Stimulated activated CD8-positive, alpha-beta memory T cell treated with anti-CD3 and anti-CD28 coated beads, Interleukin-7, amount 100 ng/mL, for 4 hours (primary cell): Measurements from ENCODE around the gene CA5A.
"Not testable (repeated sequence)": the region's sequence is repeated elsewhere in the genome, so short reads cannot be mapped to it uniquely, and the experiment has no call there.

ENCODE experiments used
- DNase-seq, 2 donors: peaks; one replicate each; pipeline ENCODE4 v3.0.0-alpha.2; 2020; ENCODE audit warnings: low read depth in 2 of 2

The CA5A gene

GRCh38 chr16:87936375-87937230 is at the start of gene CA5A:
Gene CA5A, minus strand, starts transcription at chr16:87936529. Its CDS starts 79 bp downstream, at chr16:87936450.
- DNase-seq = no peak

DNA sequence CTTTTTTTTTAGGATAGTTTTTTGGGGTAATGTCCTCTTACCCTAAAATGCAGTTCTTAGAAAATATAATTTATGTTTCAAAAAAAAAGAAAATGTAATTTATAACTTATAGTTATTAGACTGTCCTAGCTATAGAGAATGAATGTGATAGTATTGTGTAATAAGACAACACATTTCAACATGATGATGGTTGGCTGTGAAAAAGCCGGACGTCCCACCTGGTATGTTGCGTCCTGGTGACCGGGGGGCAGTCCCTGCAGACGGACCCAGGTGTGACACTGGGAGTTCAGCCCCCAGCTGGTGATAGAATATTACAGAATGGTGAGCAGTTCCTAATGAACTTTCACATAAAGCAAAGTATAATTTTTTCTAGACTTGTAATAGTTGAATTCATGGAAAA is 49.2 kb upstream of the CA5A start:
- DNase-seq = not testable (repeated sequence)

GRCh38 chr16:87984632-87985267 is 48.4 kb upstream of the CA5A start:
- DNase-seq = no peak

DNA sequence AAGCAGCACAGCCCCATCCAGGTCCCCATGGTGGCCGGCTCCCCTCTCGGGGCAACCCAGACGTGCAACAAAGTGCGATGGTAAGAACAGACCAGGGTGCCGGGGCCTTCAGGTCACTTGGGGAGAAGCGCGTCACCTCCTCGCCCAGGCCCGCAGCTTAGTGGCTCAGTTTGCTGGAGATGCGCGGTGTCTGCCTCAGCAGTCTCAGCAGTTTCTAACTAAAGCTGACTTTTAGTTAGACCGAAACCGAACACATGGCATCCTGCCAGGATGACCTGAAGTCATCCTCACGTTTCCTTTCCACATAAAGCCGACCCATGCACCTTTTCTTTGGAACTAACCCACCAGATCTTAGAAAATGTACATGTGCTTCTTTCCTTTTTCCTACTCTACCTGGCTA is 47.9 kb upstream of the CA5A start:
- not testable (repeated sequence) for DNase-seq

- not testable (repeated sequence) for DNase-seq
These were observed 47.4 kb upstream of the CA5A start for GRCh38 chr16:87983737-87984097.

DNA sequence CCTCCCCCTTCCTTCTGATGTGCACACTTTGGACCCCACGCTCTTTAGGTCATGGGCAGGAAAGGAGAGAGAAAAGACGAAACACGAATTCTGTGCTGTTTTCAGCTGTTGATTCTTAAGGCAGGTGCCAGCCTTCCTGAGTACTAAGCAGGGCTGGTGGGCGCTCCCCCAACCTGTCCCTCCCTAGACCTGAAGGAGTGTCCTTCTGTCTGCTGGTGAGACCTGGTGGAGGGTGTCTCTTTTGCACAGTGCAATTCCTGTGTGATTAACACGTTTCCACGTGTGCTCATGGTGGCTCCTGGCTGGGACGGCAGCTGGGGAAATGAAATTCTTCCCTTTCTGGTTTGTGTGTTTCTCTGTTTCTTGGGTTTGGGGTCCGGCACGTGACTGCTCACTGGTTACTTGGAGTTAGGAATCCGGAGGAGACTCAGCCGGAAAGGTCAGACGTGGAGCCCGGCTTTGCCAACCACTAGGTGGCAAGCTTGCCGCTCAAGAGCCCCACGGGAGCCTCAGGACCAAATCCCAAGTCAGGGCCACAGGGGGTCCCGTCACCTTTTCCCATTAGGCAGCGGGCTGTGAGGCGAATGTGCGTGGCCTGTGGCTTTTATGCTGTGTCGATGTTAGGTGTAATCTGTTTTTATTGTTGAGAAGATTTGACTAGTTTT is 46.9 kb upstream of the CA5A start:
- DNase-seq = not testable (repeated sequence)

GRCh38 chr16:87982581-87983041 is 46.3 kb upstream of the CA5A start:
- DNase-seq = no peak

- not testable (repeated sequence) for DNase-seq
These were observed 45.0 kb upstream of the CA5A start for GRCh38 chr16:87981376-87981775.

- not testable (repeated sequence) for DNase-seq
These were observed 43.7 kb upstream of the CA5A start for GRCh38 chr16:87979911-87980630.

DNA sequence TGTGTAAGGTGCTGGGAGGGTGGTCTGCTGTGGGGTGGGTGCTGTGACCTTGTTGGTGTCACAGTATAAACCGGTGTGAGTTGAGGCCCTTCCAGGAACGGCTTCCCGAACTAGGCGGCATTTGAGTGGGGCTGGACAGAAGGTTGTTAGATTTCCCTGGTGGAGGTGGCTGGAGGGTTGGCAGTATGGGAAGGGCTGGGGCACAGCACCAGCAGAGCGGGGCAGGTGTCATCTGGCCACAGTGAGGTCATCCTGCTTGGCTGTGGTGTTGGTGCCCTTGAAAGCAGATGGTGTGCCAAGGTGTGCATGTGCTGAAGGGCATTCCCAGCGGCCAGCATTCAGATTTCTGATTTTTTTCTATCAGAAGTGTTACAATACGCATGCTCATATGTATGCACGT is 43.0 kb upstream of the CA5A start:
- no peak for DNase-seq

DNA sequence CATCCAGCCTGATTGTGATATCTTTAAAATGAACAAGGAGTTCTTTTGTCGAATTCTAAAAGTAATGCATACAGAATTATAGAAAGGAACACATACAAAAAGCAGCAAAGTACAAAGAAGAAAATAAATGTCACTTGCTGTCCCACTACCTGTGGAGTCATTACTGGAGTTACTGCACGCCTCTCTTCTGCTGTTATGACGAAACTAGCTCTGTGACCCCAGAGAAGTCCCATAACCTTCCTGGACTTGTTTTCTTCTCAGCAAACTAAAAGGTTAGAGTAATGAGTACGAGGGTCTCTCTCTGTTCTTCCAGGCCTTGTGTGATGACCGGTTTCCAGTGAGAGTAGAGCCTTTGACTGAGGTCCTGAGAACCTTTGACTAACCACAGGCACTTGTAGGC is 41.8 kb upstream of the CA5A start:
- no peak for DNase-seq

DNA sequence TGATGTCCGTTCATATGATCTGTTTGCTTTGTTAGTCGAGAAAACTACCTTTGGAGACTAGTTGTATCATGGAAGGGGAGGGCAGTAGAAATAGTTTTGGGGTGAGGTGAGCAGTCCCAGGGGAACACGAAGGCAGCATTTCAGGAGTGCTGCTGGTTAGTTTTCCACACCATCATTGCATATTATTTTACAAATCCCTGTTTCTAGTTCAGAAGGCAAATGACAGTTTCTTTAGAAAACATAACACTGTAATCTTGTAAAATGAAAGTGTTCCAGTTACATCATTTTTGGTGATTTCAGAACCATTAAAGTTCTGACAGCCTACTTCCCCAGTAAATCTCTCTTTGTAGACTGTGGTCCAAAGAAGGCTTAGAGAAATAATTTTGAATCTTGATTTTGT is 40.3 kb upstream of the CA5A start:
- DNase-seq = no peak

GRCh38 chr16:87974178-87974577 is 37.8 kb upstream of the CA5A start:
- DNase-seq = no peak

DNA sequence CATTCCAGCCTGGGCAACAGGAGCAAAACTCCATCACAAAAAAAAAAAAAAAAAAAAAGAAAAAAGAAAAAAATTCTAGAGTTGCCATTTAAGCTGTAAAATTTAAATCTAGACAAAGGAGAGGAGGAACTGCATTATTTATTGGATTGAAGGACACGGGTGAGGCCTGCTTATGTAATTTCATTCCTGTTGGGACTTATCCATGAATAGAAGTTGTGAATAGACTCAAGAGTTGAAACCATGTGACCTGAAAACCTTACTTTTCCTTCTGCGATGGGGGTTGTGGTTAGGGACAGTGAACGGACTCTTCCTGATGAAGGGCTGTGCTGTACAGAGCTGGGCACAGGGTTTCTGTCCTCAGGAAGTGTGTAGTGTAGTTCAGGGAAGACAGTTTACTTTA is 37.4 kb upstream of the CA5A start:
- DNase-seq = no peak

GRCh38 chr16:87971933-87972332 is 35.6 kb upstream of the CA5A start:
- DNase-seq = no peak

- no peak for DNase-seq
These were observed 33.9 kb upstream of the CA5A start for GRCh38 chr16:87970186-87970585.

DNA sequence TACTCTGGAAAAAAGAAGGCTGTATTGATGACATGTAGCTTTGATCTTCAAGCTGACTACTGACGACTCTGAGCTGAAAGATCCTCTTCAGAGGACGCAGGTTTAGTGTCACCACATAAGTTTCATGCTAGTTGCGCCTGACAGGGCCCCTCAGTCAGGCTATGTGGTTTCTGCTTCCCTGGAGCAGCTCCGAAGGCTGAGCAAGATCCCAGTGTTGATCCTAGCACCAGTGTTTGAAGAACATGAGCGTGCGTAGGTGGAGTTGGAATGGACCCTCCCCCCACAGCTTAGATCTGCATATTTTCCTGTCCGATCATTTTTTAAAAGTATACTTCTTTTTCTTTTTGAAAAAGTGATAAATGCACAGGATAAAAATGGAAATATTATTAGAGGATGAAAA is 32.2 kb upstream of the CA5A start:
- DNase-seq = no peak

GRCh38 chr16:87966685-87967185 is 30.4 kb upstream of the CA5A start:
- no peak for DNase-seq

GRCh38 chr16:87966064-87966645 is 29.8 kb upstream of the CA5A start:
- no peak for DNase-seq

GRCh38 chr16:87965417-87965816 is 29.1 kb upstream of the CA5A start:
- no peak for DNase-seq

GRCh38 chr16:87964049-87964659 is 27.8 kb upstream of the CA5A start:
- DNase-seq = no peak
